NCI-H460 (cell line): ENCODE results near the gene DCAF12L1. TPM values are rescaled to one million over a fixed set of nuclear protein-coding genes. Genes with fewer than 3 reads are reported as not detected.

ENCODE experiments used
- DNase-seq: peaks from one replicate; pipeline ENCODE4 v3.0.0-alpha.2; 2016; ENCODE audit warnings: low read depth; ENCODE audit errors: extremely low read depth
- polyA plus RNA-seq: library from polyadenylated mRNA; depleted of rRNA; stranded (reverse); fragments of >200 nt; gene quantifications from 2 replicates; pipeline ENCODE4 v1.2.3, GENCODE V29; 2014; cell fraction: nucleus; rRNA removed
- small RNA-seq, 2 experiments: library from RNA; depleted of rRNA; stranded (forward); fragments of <200 nt; gene quantifications; one replicate each; pipeline ENCODE3, GENCODE V24; 2014
- total RNA-seq: library from RNA; depleted of rRNA; stranded (reverse); fragments of >200 nt; shearing (Covaris generic); gene quantifications from 2 replicates; pipeline ENCODE4 v1.2.3, GENCODE V29; 2014; rRNA removed

The DCAF12L1 gene
- total RNA-seq, result not detected in 2 replicates
- polyA plus RNA-seq, result not detected in 2 replicates

- DNase-seq, result no peak
Observed at GRCh38 chrX:126552313-126553022, at the start of gene DCAF12L1. TSS of gene DCAF12L1 (minus strand) at chrX:126552814. CDS start at chrX:126552608, 206 bp downstream.

DNA sequence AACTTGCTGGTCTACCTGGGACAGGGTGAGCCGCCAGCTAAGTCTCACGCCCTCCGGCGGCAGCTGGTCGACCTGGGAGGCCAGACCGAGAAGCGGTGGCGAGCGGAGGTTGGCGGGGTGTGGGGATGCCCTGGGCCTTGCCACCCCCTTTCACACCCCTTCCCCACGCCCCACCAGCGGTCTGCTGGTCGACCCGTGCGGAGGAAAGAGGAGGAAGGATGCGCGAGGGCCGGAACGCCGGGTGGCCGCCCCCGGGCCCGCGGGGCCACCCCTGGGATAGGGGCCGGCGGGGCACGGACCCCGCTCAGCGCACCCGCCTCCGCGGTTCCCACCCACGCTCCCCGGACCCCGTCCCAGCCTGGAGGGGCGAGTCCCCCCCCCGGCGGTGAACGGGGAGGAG is 28.3 kb upstream of the DCAF12L1 start:
- DNase-seq, result no peak

- DNase-seq, result no peak
Observed at GRCh38 chrX:126575911-126576310, 23.3 kb upstream of the DCAF12L1 start.

- DNase-seq, result no peak
Observed at GRCh38 chrX:126557151-126557550, 4.5 kb upstream of the DCAF12L1 start.

DNA sequence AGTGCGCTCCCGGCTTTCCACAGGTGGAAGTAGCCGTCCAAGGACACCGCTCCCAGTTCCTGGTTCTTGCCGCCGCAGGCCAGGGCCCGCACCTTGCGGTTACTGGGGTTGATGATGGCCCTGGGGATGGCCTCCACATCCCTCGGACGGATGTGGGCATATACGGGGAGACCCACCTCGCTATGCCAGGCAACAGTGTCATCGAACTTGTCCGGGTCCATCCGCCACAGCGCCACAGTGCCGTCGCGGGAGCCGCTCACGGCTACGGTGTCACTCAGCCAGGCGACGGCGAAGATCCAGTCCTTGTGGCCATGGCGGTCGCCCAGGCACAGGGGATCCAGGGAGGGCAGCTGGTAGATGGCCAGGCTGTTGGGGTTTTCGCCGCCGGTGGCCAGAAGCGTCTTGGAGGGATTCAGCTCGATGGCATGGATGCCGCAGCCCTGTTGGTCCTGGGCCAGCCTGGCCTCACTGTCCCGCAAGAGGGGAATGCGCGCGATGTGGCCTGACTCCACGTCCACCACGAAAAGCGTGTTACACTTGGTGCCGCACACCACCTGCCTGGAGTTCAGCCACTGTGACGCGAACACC is 795 bp downstream of the DCAF12L1 start:
- DNase-seq, result no peak

- DNase-seq, result no peak
Observed at GRCh38 chrX:126551306-126551705, 1.3 kb downstream of the DCAF12L1 start.

GRCh38 chrX:126550816-126551215 is 1.8 kb downstream of the DCAF12L1 start:
- no peak for DNase-seq

- no peak for DNase-seq
Observed at GRCh38 chrX:126509923-126510322, 42.7 kb downstream of the DCAF12L1 start.

Small RNA genes lying within 50 kb of the gene (small RNA-seq; reads per million reads assigned to genes)
- 0 reads per million in 2 experiments for gene Z69908.1
